Measurements from ENCODE around the gene SYNCRIP.
"Not testable (repeated sequence)": the region's sequence is repeated elsewhere in the genome, so short reads cannot be mapped to it uniquely, and the experiment has no call there.

SYNCRIP gene

DNA sequence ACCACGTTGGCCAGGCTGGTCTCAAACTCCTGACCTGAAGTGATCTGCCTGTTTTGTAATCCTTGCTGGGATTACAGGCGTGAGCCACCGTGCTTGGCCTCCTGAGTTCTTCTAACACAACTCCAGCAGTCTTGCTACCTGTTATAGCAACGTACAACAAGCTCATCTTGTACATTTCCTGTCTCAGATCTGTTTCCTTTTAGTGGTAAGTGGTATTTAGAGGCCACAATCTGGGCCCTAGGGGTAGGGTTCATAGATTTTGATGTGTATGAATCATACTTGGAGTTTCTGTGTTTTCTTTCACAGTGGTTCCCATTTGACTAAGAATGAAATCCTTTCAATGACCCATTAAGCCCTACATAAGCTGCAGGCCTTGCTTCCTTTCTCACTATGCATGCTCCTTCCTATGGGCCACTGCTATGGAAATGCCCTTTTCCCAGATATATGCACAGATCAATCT is 27.1 kb upstream of the SYNCRIP start:
- no peak for DNase-seq

DNA sequence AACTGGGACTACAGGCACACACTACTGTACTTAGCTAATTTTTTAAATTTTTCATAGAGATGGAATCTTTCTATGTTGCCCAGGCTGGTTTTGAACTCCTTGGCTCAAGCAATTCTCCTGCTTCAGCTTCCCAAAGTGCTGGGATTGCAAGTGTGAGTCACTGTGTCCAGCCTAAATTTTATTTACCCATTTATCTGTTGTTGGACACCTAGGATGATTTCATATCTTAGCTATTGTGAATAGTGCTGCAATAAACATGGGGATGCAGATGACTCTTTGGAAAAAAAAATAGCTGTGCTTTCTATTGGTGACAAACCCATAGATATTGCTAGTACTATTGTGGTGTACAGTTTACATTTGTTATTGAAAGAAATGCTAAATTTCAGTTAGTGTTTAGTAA is 19.6 kb upstream of the SYNCRIP start:
- no peak for DNase-seq

DNA sequence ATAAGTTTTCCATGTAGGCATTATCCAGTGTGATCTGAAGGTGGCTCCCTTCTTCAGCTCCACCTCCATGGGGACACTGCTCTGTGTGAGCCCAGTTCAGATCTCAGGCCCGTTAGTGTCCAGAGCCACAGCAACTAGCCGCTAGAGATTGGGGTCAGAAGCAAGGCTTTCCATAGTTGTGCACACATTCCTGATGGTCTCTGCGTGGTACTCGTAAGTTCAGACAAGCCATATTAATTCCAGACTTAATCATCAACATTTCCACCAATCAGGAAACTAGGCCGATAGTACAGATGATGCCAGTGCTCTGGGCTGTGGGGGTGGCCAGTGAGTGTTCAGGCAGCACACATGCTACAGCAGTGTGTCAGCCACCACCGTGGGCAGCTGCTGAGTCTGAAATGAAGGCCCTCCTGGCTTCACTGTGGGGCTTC is 17.5 kb upstream of the SYNCRIP start:
- DNase-seq = no peak

DNA sequence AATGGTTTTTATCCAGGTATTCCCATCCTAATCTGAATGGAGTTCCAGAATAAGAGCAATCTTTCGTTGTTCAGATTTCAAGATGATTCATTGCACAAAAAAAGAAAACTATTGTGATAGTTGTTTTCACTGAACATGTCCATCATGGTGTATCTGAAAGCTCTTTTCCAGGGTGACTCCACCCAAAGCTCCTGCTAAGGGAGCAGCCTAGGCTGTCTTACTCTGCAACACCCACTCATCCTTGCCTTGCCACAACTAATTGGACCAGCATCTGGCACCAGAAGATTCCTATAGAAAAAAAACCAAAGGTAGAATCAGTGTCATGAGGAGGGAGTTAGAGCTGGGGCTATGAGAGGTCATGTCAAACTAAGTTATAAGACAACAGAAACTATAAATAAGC is 7.9 kb upstream of the SYNCRIP start:
- no peak for DNase-seq

DNA sequence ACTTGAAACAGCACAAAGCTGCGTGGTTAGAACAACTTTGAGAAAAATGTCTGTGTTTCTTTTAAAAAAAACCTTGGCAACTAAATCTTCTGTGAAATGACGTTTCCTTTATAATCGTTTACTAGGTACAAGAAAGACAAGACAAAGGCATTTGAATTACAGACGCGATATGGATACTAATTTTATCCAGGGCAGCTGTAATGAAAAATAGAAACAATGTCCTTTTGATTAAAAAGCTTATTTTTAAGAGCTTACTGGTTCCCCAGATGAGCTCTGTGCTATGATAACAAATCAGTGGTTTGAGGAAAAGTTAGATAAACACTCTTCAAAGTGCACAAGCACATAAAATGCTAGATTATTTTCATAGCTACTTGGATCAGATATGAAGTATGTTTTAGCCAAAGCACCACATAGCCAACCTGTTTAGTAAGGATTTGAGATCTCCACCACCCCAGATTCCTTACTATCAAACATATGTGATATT is 1.6 kb upstream of the SYNCRIP start:
- DNase-seq = no peak

DNA sequence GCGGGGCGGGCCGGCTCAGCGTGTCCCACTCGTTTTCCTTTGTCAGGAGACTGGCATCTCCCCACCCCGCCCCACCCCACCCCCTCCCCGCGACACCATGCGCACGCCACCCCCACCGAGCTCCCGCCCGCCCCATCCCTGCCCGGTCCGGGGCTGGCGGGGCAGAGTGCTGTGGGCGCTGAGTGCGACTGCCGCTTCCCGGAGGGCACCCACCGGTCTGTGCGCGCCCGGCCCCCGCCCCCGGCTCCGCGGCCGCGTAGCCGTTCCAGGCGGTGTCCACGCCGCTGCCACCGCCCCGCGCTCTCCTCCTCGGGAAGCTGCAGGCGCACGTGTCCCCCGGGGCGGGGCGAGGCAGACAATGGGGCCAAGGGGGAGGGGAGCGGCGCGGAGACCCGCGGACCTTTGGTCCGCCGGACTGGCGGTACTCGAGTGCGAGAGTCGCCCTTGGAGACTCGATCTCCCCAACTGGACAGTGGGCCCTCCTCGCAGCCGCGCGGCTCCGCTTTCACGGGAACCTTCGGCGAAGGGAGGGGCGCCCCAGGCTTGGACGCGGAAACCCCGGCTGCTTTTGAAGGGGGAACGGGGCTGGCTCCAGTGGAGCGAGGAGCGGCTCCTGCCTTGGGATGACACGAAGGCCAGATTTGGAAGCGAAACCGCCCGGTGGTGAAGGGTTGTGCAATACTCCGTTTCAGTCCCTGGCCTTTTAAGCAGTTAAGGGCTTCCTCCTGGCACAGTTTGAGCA is 1.0 kb upstream of the SYNCRIP start:
- DNase-seq = peak; percentile 94

DNA sequence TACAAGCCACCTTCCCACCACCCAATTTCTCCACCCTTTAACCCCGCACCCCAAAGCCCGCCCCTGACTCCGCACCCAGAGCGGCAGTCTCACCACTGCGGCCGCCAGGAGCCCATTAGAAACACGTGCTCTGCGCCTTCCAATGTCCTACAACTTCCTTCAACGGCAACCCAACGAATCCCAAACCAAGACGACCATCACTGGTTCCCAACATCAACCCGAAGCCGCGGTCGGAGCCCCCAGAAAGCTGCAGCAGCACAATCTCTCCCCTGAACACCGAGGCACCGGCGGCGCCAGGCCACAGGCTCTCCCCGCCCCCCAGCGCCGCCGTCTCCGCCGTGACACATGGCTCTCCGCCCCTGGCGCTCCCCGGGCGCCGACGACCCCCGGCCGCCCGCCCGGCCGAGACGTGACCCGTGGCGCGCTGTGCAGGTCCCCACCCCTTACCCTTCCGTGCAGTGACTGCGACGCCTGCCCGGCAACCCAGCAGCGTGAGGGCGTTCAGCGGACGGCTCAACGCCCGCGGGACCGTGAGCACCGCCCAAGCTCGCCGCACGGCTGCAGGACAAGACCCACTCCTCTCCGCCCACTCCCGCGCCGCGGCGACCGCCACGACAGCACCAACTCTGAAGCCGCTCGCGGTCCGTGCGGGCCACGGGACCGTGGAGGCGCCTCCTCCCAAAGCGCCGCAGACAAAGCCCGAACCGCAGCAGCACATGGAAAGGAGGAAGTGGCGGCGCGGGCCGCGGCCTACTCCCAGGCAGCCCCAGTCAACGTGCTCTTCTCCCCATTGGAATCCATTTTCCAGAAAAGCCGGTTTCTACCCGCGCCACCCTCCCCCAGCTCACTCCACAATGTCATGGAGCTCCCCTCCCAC is 551 bp downstream of the SYNCRIP start:
- DNase-seq = peak; percentile 30

DNA sequence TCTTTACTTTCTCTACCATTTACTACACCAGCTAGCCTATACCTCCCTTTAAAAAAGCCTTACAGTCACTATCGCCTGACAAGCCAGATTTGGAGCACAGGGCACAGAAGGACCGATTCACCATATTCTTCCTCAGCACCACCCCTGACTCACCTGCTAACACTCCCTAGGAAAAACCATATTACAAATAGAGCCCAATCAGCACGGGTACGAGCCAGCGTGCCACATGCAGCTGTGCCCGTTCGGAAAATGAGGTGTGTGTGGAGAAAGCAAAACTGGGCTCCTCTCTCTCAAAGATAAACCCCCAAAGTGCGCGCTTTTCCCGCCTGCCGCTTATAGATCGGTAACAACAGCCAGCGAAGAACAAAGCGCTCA is 1.2 kb downstream of the SYNCRIP start:
- no peak for DNase-seq

DNA sequence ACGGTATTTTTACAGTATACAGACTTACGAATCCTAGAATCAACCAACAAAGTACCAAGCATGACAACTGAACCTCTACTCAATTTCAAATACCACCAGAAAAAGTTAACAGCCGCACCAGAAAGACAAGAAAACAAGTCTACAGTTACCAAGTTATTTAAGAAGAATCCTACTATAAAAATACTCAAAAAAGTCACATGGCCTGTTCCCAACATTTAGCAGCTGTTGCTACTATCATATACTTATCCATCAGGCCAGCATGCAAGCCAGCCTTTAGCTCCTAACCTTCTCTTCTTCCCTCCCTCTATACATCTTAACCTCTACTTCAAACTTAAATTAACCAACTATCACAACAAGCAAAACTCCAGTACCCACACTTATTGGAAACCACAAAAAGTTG is 1.9 kb downstream of the SYNCRIP start:
- no peak for DNase-seq

DNA sequence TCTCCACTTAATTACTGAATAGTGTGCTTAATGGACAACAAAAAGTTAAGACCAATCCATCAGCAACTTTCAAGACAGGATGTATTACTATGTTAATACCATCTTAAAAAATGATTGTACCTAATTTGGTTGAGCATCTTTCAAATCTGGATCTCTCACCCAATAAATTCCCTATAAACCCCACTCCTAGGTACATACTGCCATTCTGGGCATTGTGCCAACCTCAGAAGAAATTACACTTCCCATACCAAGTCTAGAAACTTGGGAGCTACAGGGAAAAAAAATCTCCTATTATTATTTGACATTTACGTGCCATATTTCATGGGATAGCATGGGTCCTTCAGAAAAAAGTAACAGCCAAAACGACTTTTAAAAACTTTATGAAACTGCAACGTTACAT is 5.1 kb downstream of the SYNCRIP start:
- DNase-seq = no peak

DNA sequence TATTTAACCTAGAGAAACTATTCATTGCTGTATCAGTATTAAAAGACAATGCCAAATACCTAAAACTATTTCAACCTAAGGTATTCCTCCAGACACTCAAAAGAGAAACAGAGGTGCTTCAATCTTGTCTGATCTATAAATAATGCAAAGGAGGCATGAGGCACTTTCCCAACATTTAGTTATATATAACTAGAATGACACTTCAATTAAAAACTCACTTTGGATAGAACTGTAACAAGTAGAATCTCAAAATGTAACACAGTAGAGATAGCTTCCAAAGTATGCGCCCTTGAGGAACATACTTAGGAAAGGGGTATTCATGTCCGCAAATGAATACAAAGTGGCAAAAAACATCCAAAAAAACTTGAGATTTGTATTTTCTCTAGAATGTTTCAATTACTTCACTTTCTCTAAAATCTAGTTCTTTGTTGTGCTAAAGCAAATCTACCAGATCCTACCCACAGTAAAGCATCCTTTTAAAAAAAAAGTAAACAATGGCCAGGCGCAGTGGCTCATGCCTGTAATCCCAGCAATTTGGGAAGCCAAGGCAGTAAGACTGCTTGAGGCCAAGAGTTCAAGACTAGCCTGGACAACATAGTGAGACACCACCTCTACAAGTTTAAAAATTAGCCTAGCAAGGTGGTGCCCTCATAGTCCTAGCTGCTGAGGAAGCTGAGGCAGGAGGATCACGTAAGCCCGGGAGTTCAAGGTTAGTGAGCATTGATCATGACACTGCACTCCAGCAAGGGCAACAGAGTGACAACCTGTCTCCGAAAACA is 10.3 kb downstream of the SYNCRIP start:
- DNase-seq = no peak

DNA sequence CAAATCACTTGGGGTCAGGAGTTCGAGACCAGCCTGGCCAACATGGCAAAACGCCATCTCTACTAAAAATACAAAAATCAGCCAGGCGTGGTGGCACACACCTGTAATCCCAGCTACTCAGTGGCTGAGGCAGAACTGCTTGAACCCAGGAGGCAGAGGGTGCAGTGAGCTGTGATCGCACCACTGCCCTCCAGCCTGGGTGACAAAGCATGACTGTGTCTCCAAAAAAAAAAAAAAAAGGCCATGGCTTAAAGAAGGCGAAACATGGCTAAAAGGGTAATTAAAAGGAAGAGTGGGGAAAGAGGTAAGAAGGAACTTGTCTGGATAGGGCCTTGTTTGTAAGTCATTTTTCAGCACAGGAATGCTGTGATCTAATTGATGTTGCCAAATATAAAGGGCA is 11.6 kb downstream of the SYNCRIP start:
- not testable (repeated sequence) for DNase-seq

DNA sequence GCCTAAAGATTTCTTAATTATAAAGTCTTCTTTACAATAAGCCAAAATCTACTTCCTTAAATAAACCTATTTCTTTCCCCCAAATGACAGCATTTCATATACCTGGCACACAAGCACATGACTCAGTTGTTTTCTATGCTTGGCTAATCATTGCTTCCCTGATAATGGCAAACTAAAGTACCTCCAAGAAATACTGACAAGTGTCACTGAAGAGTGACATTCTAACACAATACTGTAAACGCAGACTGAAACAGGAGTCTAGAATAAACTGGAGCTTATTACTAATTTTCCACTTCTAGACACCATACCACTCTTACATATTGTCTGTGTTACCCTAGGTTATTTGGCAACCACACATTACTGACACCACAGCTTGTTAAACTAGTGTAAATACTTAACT is 14.3 kb downstream of the SYNCRIP start:
- no peak for DNase-seq

DNA sequence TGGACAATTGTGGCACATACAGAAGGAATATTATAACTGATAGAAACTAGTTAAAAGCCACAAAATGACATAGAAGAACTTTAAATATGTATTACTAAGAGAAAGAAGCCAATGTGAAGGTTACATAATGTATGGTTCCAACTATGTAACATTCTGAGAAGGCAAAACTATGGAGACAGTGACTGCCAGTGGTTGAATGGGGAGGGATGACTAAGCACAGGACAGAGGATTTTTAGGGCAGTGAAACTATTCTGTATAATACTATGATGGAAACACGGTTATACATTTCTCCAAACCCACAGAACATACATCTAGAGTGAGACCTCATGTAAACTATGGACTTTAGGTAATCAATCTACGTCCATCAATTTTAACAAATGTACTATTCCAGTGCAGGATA is 22.4 kb downstream of the SYNCRIP start:
- DNase-seq = no peak

DNA sequence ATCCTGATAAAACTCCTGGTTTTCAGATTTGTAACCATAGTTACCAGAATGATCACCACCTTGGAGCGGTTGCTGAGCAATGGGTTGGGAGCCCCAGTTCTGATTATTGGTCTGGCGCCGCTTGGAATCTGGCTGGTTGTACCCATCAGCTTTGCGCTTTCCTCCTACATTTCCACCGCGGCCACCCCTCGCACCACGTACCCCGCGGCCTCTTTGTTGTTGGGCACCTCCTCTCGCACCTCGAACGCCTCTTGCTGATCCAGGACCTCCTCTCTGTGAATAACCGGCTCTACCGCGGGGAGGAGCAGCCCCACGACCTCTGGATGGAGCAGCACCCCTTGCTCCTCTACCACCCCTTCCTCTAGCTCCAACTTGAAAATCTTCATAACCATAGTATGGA is 27.9 kb downstream of the SYNCRIP start:
- DNase-seq = no peak

DNA sequence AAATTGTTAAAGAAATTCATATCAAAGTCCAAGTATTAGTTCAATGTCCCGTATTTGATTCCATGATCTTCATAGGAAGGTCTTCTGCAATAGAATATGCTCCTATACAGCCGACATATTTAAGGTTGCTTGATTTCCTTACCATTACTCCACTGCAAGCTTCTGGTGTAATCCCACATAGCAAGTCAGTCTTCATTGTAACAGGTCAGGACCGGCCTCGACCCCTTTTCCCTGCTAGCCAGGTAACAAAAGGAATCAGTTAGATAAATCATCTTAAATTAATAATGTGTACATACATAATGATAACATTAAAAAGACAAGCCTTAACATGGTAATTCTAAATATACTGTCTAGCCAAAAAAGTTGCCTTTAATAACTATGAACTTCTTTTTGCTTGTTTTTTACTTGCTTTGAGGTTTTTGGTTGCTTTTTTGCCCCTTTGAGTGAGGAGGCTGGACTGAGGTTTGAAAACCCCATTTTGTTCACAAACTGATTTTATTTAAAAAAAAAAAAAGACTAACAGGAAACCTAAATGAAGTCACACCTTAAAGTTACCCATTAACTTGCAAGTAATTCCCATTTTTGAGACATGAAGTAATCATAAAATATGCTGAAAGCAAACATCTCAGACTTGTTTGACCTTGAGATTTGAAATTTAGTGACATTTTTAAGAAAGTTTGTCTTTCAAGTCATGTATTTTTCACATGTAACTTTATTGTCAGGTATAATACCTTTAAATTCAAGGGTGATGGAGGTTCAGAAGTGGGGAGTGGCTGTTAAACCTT is 29.8 kb downstream of the SYNCRIP start:
- no peak for DNase-seq

DNA sequence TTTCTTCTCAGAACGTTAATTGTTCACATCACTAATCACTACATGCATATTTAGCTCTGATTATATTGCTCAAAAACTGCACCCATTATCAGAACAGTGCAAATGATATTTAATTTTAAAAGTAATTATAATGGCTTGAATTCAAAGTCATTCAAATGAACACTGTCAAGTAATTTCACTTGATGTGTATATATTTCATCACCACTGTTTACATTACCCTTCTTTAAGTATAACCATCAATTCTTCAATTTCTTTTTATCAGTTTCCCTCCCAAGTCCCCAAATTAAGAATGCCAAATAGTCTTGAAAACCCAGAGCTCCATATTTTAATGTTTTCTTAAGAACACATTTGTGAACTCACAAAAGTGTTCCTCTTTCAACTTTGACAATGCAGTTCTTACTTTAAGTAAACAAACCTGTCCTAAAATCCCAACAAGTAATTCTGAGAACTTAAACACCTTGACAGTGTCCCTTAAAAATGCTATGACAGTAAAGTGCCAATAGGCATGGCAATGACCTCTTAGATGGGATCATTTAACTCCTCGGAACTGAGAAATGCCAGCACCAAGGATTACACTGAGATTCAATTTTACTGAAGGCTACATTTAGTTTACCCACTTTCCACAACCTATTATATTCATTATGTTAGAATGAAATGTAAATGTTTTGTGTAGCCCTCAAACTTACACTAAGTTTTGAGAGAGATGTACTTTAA is 32.3 kb downstream of the SYNCRIP start:
- no peak for DNase-seq

DNA sequence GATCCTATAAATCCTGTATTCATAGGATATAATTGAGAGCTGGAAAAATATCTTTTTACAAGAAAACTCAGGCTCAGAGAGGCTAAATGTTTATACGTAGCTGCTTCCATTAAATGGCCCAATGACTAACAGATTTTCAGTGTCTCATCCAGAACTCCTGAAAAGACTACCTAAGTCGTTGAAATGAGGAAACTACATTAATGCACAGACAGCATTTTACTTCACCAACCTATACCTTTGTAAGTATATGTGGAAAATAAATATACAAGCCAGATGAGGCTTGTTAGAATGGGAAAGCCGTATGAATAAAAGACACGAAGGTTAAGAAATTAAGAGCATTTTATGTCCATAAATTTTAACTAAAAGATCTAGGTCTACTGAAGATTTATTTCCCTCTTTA is 40.6 kb downstream of the SYNCRIP start:
- no peak for DNase-seq

DNA sequence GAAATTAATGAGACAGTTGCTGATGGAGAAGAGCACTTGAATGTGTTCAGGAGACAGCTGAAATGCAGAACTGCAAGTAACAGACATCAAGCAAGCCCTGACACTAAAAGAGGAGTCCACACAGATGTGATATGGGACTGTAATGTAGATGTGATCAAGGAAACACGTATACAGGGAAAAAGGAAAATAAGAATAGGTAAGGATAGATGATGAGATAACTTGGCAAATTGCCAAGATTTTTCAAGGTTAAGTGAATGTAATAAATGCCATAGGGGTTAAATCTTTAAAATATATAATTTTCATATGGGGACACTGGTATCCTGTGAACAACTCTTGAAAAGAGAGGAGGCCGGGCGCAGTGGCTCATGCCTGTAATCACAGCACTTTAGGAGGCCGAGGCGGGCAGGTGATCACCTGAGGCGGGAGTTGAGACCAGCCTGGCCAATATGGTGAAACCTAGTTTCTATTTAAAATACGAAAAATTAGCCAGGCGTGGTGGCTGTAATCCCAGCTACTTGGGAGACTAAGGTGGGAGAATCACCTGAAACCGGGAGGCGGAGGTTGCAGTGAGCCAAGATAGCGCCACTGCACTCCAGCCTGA is 41.9 kb downstream of the SYNCRIP start:
- DNase-seq = no peak

DNA sequence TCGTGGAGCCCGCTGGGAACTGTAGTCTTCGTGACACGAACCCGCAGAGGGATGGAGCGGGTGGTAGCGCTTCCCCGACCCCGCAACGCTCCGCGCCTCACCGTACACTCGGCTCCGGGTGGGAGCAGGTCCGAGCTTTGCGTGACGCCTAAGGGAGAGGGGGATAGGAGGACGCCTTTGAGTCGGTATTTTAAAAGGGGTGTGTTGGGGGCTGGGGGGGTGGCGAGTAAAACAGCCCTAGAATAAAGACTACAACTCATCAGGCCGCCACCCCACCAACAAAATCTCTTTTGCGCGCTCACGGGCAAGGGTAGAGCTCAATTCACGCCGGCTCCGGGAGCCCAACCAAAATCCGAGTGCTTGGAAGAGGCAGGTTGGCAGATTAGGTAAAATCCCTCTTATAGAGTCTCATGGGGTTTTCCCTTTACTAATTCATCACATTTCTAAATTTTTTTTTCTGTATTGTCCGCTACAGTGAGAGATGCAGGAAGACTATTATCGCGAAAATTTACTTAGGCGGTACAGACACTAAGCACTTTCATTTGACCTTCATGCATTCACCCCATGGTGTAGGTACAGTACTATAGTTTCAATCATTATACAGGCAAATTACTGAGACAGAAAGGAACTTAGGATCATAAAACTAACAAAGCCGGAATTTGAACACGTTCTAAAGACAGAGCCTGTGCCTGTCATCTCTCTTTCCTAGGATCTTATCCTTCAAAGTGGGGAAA is 48.3 kb downstream of the SYNCRIP start:
- DNase-seq = no peak
